ENCODE results near the gene SIX4. TPM values are rescaled to one million over a fixed set of nuclear protein-coding genes. Genes with fewer than 3 reads are reported as not detected.

The SIX4 gene
- total RNA-seq, 1 experiment from 2014 or later, result 26.5 TPM

- no peak overlapping the region for H3K27ac ChIP-seq (ENCODE audit: insufficient read length, low read depth, low read length)
- no peaks in the 10 kb centered on the region for H3K27me3 ChIP-seq (ENCODE audit: insufficient read depth, low read length)
- no peak overlapping the region for H2BK20ac ChIP-seq (ENCODE audit: low read depth, low read length, poor library complexity, severe bottlenecking)
- no peak overlapping the region for H2BK15ac ChIP-seq (ENCODE audit: low read depth, low read length)
- no peak overlapping the region for H3K18ac ChIP-seq (ENCODE audit: insufficient read length, low read depth, low read length)
- no peak overlapping the region for H3K23ac ChIP-seq (ENCODE audit: insufficient read length, low read depth, low read length)
- H4K5ac ChIP-seq (ENCODE audit: insufficient read length, low read depth, low read length), result no peak overlapping the region
- H3K4ac ChIP-seq (ENCODE audit: low read depth, low read length), result no peak overlapping the region
- no peak overlapping the region for H3K4me2 ChIP-seq (ENCODE audit: insufficient read depth, insufficient read length, low read length)
- no peak for TF ChIP-seq CTCF (conservative IDR thresholded peaks at IDR 0.05)
- no peak overlapping the region for H4K8ac ChIP-seq (replicated peaks; ENCODE audit: insufficient read length, low read depth, low read length)
- H3K79me1 ChIP-seq (ENCODE audit: insufficient read depth, low read depth, low read length, poor library complexity, severe bottlenecking), result no peaks in the 10 kb centered on the region
- Mint-ChIP-seq H3K4me1 (peaks cover 0 to 2% of the 10 kb centered on the region in 2 experiments; a peak in 1 of 4 replicates), H3K4me3 (no peak overlapping the region), H3K36me3 (ENCODE audit: insufficient read depth in 1 of 3, low read depth in 3 of 3) (no peaks in the 10 kb centered on the region), H3K9me3 (no peaks in the 10 kb centered on the region), H3K27ac (no peak overlapping the region), H3K27me3 (ENCODE audit: low read depth) (no peaks in the 10 kb centered on the region)
- H3K4me1 ChIP-seq (ENCODE audit: insufficient read depth, low read length), result peaks cover 4% of the 10 kb centered on the region; the same call in 1 of the 2 replicates
- no peak overlapping the region for H2BK12ac ChIP-seq (ENCODE audit: insufficient read length, low read depth, low read length)
- H2AFZ ChIP-seq (ENCODE audit: low read length), result no peak overlapping the region
- H3K23me2 ChIP-seq (ENCODE audit: insufficient read length, low read depth, low read length, poor library complexity, severe bottlenecking), result no peaks in the 10 kb centered on the region
- no peak overlapping the region for H2BK5ac ChIP-seq (ENCODE audit: insufficient read length, low read length)
- H3K56ac ChIP-seq (ENCODE audit: insufficient read length, low read depth, low read length), result no peak overlapping the region
- no peak overlapping the region for H3T11ph ChIP-seq (ENCODE audit: low read length)
- DNase-seq, result no peak
- no peak overlapping the region for H3K14ac ChIP-seq (ENCODE audit: insufficient read depth, low read length)
- no peak overlapping the region for H2AK5ac ChIP-seq (ENCODE audit: insufficient read length, low read length)
- no peak overlapping the region for H3K9ac ChIP-seq (ENCODE audit: extremely low read depth, insufficient read length, low read length)
- no peak overlapping the region for H4K91ac ChIP-seq (ENCODE audit: insufficient read length, low read depth, low read length)
- no peak overlapping the region for H2BK120ac ChIP-seq (ENCODE audit: low read depth, low read length, poor library complexity, severe bottlenecking)
- H4K20me1 ChIP-seq (ENCODE audit: control insufficient read depth, insufficient read depth, insufficient read length), result no peaks in the 10 kb centered on the region
- H3K79me2 ChIP-seq (ENCODE audit: insufficient read depth, low read length), result peaks cover 8% of the 10 kb centered on the region; the same call in 1 of the 2 replicates
- no peaks in the 10 kb centered on the region for H3K9me3 ChIP-seq (ENCODE audit: control insufficient read depth, low read depth, low read length)
Measured at GRCh38 chr14:60773558-60773957, 49.4 kb upstream of the SIX4 start.
